ENCODE measurements around the gene LIPC. TPM values are rescaled to one million over a fixed set of nuclear protein-coding genes. Genes with fewer than 3 reads are reported as not detected.

The LIPC gene
- total RNA-seq, 2 donors from 2014 or later: not detected

DNA sequence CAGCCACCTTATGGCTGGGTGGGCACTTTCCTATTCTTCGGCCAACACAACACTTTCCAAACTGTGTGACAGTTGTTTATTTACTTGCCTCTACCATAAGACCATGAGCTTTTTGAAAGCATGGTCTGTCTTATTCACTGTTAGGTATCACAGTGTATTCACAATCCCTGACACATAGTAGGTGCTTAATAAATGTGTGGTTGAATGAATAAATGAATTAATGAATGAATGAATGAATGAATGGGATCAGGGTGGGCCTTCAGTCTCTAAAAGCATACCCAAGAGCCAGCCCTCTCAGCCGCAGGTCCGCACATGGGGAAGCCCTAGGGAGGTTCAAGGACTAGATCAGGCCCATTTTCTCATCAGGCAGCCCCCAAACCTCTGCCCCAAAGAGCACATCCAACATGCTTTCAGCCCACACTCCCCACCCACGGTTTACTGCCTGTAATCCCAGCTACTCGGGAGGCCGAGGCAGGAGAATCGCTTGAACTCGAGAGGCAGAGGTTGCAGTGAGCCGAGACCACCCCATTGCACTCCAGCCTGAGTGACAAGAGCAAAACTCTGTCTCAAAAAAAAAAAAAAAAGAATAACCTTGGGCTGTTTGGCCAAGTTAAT lies 95.9 kb downstream of the LIPC start:
- H3K9me3 ChIP-seq: no peaks in the 10 kb centered on the region
- H3K36me3 ChIP-seq: no peaks in the 10 kb centered on the region
- H3K4me1 ChIP-seq (ENCODE audit: control insufficient read depth in 1 of 2, low read depth in 2 of 2): peaks cover 28 to 64% of the 10 kb centered on the region in 2 donors
- TF ChIP-seq, protein P1, sequence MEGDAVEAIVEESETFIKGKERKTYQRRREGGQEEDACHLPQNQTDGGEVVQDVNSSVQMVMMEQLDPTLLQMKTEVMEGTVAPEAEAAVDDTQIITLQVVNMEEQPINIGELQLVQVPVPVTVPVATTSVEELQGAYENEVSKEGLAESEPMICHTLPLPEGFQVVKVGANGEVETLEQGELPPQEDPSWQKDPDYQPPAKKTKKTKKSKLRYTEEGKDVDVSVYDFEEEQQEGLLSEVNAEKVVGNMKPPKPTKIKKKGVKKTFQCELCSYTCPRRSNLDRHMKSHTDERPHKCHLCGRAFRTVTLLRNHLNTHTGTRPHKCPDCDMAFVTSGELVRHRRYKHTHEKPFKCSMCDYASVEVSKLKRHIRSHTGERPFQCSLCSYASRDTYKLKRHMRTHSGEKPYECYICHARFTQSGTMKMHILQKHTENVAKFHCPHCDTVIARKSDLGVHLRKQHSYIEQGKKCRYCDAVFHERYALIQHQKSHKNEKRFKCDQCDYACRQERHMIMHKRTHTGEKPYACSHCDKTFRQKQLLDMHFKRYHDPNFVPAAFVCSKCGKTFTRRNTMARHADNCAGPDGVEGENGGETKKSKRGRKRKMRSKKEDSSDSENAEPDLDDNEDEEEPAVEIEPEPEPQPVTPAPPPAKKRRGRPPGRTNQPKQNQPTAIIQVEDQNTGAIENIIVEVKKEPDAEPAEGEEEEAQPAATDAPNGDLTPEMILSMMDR (IDR thresholded peaks at IDR 0.05): no peak
- DNase-seq (ENCODE audit: low spot score) (no peak), ATAC-seq (ENCODE audit: insufficient number of reproducible peaks, low FRiP score, low read depth) (no peak)
- no peak overlapping the region for H3K4me3 ChIP-seq
- peak overlapping the region in 1 of 2 donors; percentile 44 for H3K27ac ChIP-seq
- H3K27me3 ChIP-seq (replicated peaks; ENCODE audit: insufficient read depth): no peaks in the 10 kb centered on the region

DNA sequence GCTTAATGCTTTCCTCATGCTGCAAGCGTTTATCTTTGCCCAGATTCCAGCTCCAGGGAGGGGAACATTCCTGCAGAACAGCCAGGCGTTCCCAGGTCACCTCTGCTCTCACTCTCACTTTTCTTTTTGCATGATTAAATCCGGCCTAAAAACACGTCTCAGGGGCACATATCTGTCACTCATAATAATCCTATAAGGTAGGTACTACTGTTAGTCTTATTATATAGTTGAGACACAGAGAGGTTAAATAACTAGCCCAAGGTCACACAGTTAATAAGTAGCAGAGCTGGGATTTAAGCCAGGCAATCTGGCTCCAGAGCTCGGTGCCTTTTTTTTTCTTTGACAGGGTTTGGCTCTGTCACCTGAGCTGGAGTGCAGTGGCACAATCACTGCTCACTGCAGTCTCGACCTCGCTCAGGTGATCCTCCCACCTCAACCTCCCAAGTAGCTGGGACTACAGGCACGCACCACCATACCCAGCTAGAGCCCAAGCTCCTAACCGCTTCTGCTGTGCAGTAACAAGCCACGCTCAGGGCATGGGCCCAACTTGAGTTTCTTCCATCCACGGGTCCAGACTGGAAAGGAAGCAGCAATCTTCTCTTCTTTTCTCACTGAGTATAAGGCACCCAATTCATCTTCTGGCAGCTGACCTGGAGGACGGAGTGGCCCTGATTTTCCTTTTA lies 96.5 kb downstream of the LIPC start:
- ATAC-seq (ENCODE audit: insufficient number of reproducible peaks, low FRiP score, low read depth): peak; percentile 9
- DNase-seq (ENCODE audit: low spot score): no peak
- H3K36me3 ChIP-seq: no peaks in the 10 kb centered on the region
- no peaks in the 10 kb centered on the region for H3K9me3 ChIP-seq
- TF ChIP-seq, protein P1 (IDR thresholded peaks at IDR 0.05): no peak
- no peak overlapping the region for H3K4me3 ChIP-seq
- no peaks in the 10 kb centered on the region for H3K27me3 ChIP-seq (replicated peaks; ENCODE audit: insufficient read depth)
- H3K27ac ChIP-seq: peak overlapping the region in 1 of 2 donors; percentile 44
- H3K4me1 ChIP-seq (ENCODE audit: control insufficient read depth in 1 of 2, low read depth in 2 of 2): peaks cover 21 to 57% of the 10 kb centered on the region in 2 donors

DNA sequence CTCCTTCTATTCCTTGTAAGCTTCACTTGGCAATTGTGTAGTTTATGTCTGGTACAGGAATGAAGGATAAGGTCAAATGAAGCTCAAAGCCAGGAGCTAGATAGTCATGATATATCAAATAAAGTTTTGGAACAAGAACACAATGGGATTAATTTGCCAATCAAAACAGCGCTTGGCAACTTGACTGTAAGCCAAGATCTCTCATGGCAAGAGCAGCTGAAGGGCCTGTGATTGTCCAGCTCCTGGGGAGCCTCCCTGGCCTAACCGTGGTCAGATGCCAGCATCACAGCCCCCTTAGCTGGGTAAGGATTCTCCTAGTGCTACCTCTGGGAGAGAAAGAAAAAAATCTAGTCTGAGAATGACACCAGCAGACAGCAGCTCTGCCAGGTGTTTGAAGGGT lies 97.2 kb downstream of the LIPC start:
- ATAC-seq (ENCODE audit: insufficient number of reproducible peaks, low FRiP score, low read depth): no peak
- Histone ChIP-seq H3K4me3 (no peak overlapping the region), H3K36me3 (no peaks in the 10 kb centered on the region), H3K9me3 (no peaks in the 10 kb centered on the region), H3K27ac (peak overlapping the region in 1 of 2 donors; percentile 44), H3K27me3 (replicated peaks; ENCODE audit: insufficient read depth) (no peaks in the 10 kb centered on the region), H3K4me1 (ENCODE audit: control insufficient read depth in 1 of 2, low read depth in 2 of 2) (peaks cover 14 to 50% of the 10 kb centered on the region in 2 donors)
- TF ChIP-seq, protein P1 (IDR thresholded peaks at IDR 0.05): no peak
- no peak for DNase-seq (ENCODE audit: low spot score)

DNA sequence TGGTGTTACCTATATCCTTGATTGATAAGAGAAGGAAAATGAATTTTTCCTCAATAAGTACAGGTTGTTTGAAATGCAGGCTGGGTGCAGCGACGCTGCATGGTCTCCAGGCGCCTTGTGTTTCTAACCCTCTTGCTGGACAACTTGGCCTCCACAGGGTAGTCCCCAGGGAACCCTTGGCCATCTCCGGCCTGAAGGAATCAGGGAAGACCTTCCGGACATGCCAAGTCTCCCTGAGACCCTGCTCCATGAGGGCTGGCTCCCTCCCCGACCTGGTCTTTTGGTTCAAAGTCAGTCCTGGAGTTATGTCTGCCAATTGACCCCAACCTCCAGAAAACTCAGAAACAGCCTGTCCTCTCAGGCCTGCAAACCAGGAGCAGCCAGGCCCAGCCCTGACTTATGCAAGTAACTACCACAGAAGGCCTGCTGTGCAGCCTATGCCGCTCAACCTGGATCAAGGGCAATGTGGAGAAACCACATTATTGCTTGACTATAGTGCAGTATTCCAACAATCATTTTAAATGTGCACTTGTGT lies 98.3 kb downstream of the LIPC start:
- H3K9me3 ChIP-seq: no peaks in the 10 kb centered on the region
- TF ChIP-seq, protein P1 (IDR thresholded peaks at IDR 0.05): no peak
- H3K27ac ChIP-seq: no peak overlapping the region
- no peak overlapping the region for H3K4me3 ChIP-seq
- no peaks in the 10 kb centered on the region for H3K36me3 ChIP-seq
- H3K27me3 ChIP-seq (replicated peaks; ENCODE audit: insufficient read depth): no peaks in the 10 kb centered on the region
- H3K4me1 ChIP-seq (ENCODE audit: control insufficient read depth in 1 of 2, low read depth in 2 of 2): peaks cover 12 to 39% of the 10 kb centered on the region in 2 donors
- ATAC-seq (ENCODE audit: insufficient number of reproducible peaks, low FRiP score, low read depth) (no peak), DNase-seq (ENCODE audit: low spot score) (no peak)

DNA sequence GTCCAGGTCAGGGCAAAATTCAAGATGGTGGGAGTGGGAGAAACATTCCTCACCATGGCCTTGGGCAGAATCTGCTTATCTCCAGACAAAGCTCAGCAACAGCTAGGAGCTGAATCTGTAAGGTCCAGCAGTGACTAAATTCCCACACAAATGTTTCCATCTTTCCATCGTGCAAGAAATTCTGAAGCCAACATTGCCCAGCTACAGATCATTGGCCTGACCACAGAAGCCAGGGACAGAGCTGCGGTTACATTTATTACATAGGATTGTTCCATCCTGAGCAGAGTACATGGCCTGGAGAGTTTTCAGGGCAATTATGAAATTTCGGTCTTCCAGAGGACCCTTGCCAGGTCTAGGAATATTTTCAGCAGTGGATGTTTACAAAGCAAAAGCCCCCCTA lies 100.3 kb downstream of the LIPC start:
- TF ChIP-seq, protein P1 (IDR thresholded peaks at IDR 0.05): no peak
- no peaks in the 10 kb centered on the region for H3K27me3 ChIP-seq (replicated peaks; ENCODE audit: insufficient read depth)
- H3K4me3 ChIP-seq: no peak overlapping the region
- H3K4me1 ChIP-seq (ENCODE audit: control insufficient read depth in 1 of 2, low read depth in 2 of 2): peaks cover 12 to 19% of the 10 kb centered on the region in 2 donors
- DNase-seq (ENCODE audit: low spot score) (no peak), ATAC-seq (ENCODE audit: insufficient number of reproducible peaks, low FRiP score, low read depth) (no peak)
- no peaks in the 10 kb centered on the region for H3K36me3 ChIP-seq
- no peaks in the 10 kb centered on the region for H3K9me3 ChIP-seq
- no peak overlapping the region for H3K27ac ChIP-seq

Measured in thoracic aorta (tissue), 2 donors.